ENCODE measurements around the gene ATG10. TPM values are rescaled to one million over a fixed set of nuclear protein-coding genes. Genes with fewer than 3 reads are reported as not detected.
"Not testable (repeated sequence)": the region's sequence is repeated elsewhere in the genome, so short reads cannot be mapped to it uniquely, and the experiment has no call there.

The ATG10 gene
- total RNA-seq, 2 experiments from 2014 or later: 9.3 to 13.3 TPM

GRCh38 chr5:82130602-82131001 lies 158.8 kb downstream of the ATG10 start:
- ATAC-seq (no peak), DNase-seq (no peak)
- Mint-ChIP-seq H3K9me3 (ENCODE audit: low read depth) (peaks cover 14% of the 10 kb centered on the region), H3K27ac (no peak overlapping the region), H3K4me3 (no peak overlapping the region), H3K4me1 (no peaks in the 10 kb centered on the region), H3K27me3 (no peaks in the 10 kb centered on the region), H3K36me3 (peaks cover 7% of the 10 kb centered on the region)
- CTCF ChIA-PET: no interaction called here

- Mint-ChIP-seq H3K36me3 (peaks cover 1% of the 10 kb centered on the region), H3K4me3 (no peak overlapping the region), H3K4me1 (no peaks in the 10 kb centered on the region), H3K27ac (no peak overlapping the region), H3K27me3 (no peaks in the 10 kb centered on the region), H3K9me3 (ENCODE audit: low read depth) (peaks cover 16% of the 10 kb centered on the region)
- CTCF ChIA-PET: no interaction called here
- ATAC-seq: no peak
- DNase-seq: no peak
Measured at GRCh38 chr5:82137205-82137604, 165.4 kb downstream of the ATG10 start.

- H3K36me3 Mint-ChIP-seq, ATAC-seq, H3K27ac Mint-ChIP-seq, H3K4me1 Mint-ChIP-seq, H3K27me3 Mint-ChIP-seq, H3K4me3 Mint-ChIP-seq, CTCF ChIA-PET, DNase-seq: not testable (repeated sequence)
- peaks cover 12% of the 10 kb centered on the region for H3K9me3 Mint-ChIP-seq (ENCODE audit: low read depth)
Measured at GRCh38 chr5:82139837-82140236, 168.0 kb downstream of the ATG10 start.

- Mint-ChIP-seq H3K27me3 (no peaks in the 10 kb centered on the region), H3K4me1 (no peaks in the 10 kb centered on the region), H3K36me3 (no peaks in the 10 kb centered on the region), H3K4me3 (no peak overlapping the region), H3K9me3 (ENCODE audit: low read depth) (peaks cover under 1% of the 10 kb centered on the region), H3K27ac (no peak overlapping the region)
- CTCF ChIA-PET: no interaction called here
- DNase-seq (no peak), ATAC-seq (no peak)
Measured at GRCh38 chr5:82142217-82142841, 170.5 kb downstream of the ATG10 start.

GRCh38 chr5:82142928-82143577 lies 171.2 kb downstream of the ATG10 start:
- DNase-seq (no peak), ATAC-seq (no peak)
- Mint-ChIP-seq H3K4me1 (no peaks in the 10 kb centered on the region), H3K27ac (no peak overlapping the region), H3K27me3 (no peaks in the 10 kb centered on the region), H3K9me3 (ENCODE audit: low read depth) (no peaks in the 10 kb centered on the region), H3K36me3 (no peaks in the 10 kb centered on the region), H3K4me3 (no peak overlapping the region)
- CTCF ChIA-PET: no interaction called here

GRCh38 chr5:82147860-82148573 lies 176.2 kb downstream of the ATG10 start:
- CTCF ChIA-PET: no interaction called here
- H3K27me3 Mint-ChIP-seq: no peaks in the 10 kb centered on the region
- ATAC-seq (no peak), DNase-seq (no peak)
- no peaks in the 10 kb centered on the region for H3K36me3 Mint-ChIP-seq
- no peaks in the 10 kb centered on the region for H3K9me3 Mint-ChIP-seq (ENCODE audit: low read depth)
- no peaks in the 10 kb centered on the region for H3K4me1 Mint-ChIP-seq
- H3K27ac Mint-ChIP-seq: no peak overlapping the region
- H3K4me3 Mint-ChIP-seq: no peak overlapping the region

GRCh38 chr5:82149434-82149833 lies 177.6 kb downstream of the ATG10 start:
- H3K9me3 Mint-ChIP-seq (ENCODE audit: low read depth): no peaks in the 10 kb centered on the region
- H3K27me3 Mint-ChIP-seq: no peaks in the 10 kb centered on the region
- CTCF ChIA-PET: no interaction called here
- no peaks in the 10 kb centered on the region for H3K4me1 Mint-ChIP-seq
- DNase-seq (no peak), ATAC-seq (no peak)
- no peak overlapping the region for H3K4me3 Mint-ChIP-seq
- H3K27ac Mint-ChIP-seq: no peak overlapping the region
- H3K36me3 Mint-ChIP-seq: no peaks in the 10 kb centered on the region

- CTCF ChIA-PET: no interaction called here
- Mint-ChIP-seq H3K27ac (no peak overlapping the region), H3K4me3 (no peak overlapping the region), H3K4me1 (no peaks in the 10 kb centered on the region), H3K9me3 (ENCODE audit: low read depth) (no peaks in the 10 kb centered on the region), H3K36me3 (no peaks in the 10 kb centered on the region), H3K27me3 (no peaks in the 10 kb centered on the region)
- ATAC-seq (no peak), DNase-seq (no peak)
Measured at GRCh38 chr5:82150559-82150958, 178.7 kb downstream of the ATG10 start.

GRCh38 chr5:82151204-82151603 lies 179.4 kb downstream of the ATG10 start:
- CTCF ChIA-PET: no interaction called here
- no peaks in the 10 kb centered on the region for H3K4me1 Mint-ChIP-seq
- DNase-seq (no peak), ATAC-seq (no peak)
- H3K4me3 Mint-ChIP-seq: no peak overlapping the region
- no peaks in the 10 kb centered on the region for H3K27me3 Mint-ChIP-seq
- H3K9me3 Mint-ChIP-seq (ENCODE audit: low read depth): no peaks in the 10 kb centered on the region
- no peaks in the 10 kb centered on the region for H3K36me3 Mint-ChIP-seq
- H3K27ac Mint-ChIP-seq: no peak overlapping the region

- Mint-ChIP-seq H3K4me3 (no peak overlapping the region), H3K36me3 (no peaks in the 10 kb centered on the region), H3K27me3 (no peaks in the 10 kb centered on the region), H3K9me3 (ENCODE audit: low read depth) (no peaks in the 10 kb centered on the region), H3K4me1 (no peaks in the 10 kb centered on the region), H3K27ac (no peak overlapping the region)
- DNase-seq (no peak), ATAC-seq (no peak)
- CTCF ChIA-PET: no interaction called here
Measured at GRCh38 chr5:82151662-82152061, 179.8 kb downstream of the ATG10 start.

- no peak for DNase-seq
- H3K4me1 Mint-ChIP-seq: no peaks in the 10 kb centered on the region
Measured at GRCh38 chr5:82152978-82153481, 181.2 kb downstream of the ATG10 start.

GRCh38 chr5:82154776-82155175 lies 183.0 kb downstream of the ATG10 start:
- CTCF ChIA-PET: no interaction called here
- H3K27ac Mint-ChIP-seq: no peak overlapping the region

More at GRCh38 chr5:82152978-82153481, 181.2 kb downstream of the ATG10 start:
- Mint-ChIP-seq H3K36me3 (no peaks in the 10 kb centered on the region), H3K9me3 (ENCODE audit: low read depth) (no peaks in the 10 kb centered on the region), H3K27me3 (no peaks in the 10 kb centered on the region), H3K4me3 (no peak overlapping the region), H3K27ac (no peak overlapping the region)
- CTCF ChIA-PET: no interaction called here
- no peak for ATAC-seq

GRCh38 chr5:82155305-82155704 lies 183.5 kb downstream of the ATG10 start:
- CTCF ChIA-PET: no interaction called here
- Mint-ChIP-seq H3K27me3 (no peaks in the 10 kb centered on the region), H3K4me3 (no peak overlapping the region), H3K9me3 (ENCODE audit: low read depth) (no peaks in the 10 kb centered on the region), H3K27ac (no peak overlapping the region), H3K36me3 (no peaks in the 10 kb centered on the region), H3K4me1 (no peaks in the 10 kb centered on the region)
- DNase-seq (no peak), ATAC-seq (no peak)

More at GRCh38 chr5:82154776-82155175, 183.0 kb downstream of the ATG10 start:
- ATAC-seq: no peak
- Mint-ChIP-seq H3K9me3 (ENCODE audit: low read depth) (no peaks in the 10 kb centered on the region), H3K27me3 (no peaks in the 10 kb centered on the region), H3K4me1 (no peaks in the 10 kb centered on the region), H3K4me3 (no peak overlapping the region), H3K36me3 (no peaks in the 10 kb centered on the region)
- no peak for DNase-seq

GRCh38 chr5:82156874-82157273 lies 185.1 kb downstream of the ATG10 start:
- no peaks in the 10 kb centered on the region for H3K27me3 Mint-ChIP-seq
- CTCF ChIA-PET: no interaction called here
- no peaks in the 10 kb centered on the region for H3K4me1 Mint-ChIP-seq
- H3K4me3 Mint-ChIP-seq: no peak overlapping the region
- DNase-seq (no peak), ATAC-seq (no peak)
- H3K27ac Mint-ChIP-seq: no peak overlapping the region
- no peaks in the 10 kb centered on the region for H3K9me3 Mint-ChIP-seq (ENCODE audit: low read depth)
- H3K36me3 Mint-ChIP-seq: no peaks in the 10 kb centered on the region
